ENCODE results near the gene DENND2A.
A peak's percentile ranks its signal among the peaks of the same experiment; 100 is the strongest.
"Not testable (repeated sequence)": the region's sequence is repeated elsewhere in the genome, so short reads cannot be mapped to it uniquely, and the experiment has no call there.

DENND2A gene

GRCh38 chr7:140517546-140518369 lies 122.9 kb downstream of the DENND2A start:
- peak; percentile 37 to 59 for DNase-seq (ENCODE audit: low read depth in 1 of 2, low spot score in 1 of 2)

DNA sequence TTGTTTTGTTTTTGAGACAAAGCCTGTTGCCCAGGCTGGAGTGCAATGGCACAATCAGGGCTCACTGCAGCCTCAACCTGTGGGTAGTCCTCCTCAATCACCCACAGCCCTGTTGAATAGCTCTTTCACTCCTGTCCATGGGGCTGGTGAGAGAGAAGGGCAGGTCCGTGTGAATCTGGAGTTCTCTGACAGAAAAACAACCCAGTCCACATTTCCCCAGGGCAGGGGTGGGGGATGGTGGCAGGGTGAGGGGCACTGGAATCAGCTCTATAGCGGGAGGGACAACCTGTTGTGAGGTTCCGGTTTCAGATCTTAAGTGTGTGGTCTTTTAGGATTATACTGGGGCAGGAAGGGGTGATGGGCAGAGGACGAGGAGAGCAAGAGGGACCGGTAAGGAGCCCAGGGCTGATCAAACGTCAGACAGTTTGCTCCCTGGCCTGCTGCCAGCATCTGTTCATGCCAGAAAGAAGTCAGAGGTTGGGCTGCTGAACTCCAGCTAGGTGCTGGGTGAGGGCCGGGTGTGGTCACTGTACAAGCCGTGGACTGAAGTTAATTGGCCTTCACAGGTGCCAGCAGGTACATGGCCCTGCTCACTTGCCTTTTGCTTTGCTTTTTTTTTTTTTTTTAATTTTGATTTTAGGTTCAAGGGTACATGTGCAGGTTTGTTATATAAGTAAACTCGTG lies 128.2 kb downstream of the DENND2A start:
- DNase-seq (ENCODE audit: low read depth in 1 of 2, low spot score in 1 of 2), result no peak

GRCh38 chr7:140509789-140510188 lies 130.8 kb downstream of the DENND2A start:
- DNase-seq (ENCODE audit: low read depth in 1 of 2, low spot score in 1 of 2), result no peak

DNA sequence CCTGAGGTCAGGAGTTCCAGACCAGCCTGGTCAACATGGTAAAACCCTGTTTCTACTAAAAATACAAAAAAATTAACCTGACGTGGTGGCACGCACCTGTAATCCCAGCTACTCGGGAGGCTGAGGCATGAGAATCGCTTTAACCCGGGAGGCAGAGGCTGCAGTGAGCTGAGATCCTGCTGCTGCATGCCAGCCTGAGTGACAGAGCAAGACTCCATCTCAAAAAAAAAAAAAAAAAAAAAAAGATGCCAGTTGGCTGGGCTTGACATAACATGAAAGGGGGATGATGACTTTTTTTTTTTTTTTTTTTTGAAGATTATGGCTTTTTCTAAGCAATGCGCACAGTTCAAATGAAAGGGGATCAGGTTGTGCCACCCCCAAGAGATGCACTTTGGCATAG lies 133.1 kb downstream of the DENND2A start:
- not testable (repeated sequence) for DNase-seq (ENCODE audit: low read depth in 1 of 2, low spot score in 1 of 2)

DNA sequence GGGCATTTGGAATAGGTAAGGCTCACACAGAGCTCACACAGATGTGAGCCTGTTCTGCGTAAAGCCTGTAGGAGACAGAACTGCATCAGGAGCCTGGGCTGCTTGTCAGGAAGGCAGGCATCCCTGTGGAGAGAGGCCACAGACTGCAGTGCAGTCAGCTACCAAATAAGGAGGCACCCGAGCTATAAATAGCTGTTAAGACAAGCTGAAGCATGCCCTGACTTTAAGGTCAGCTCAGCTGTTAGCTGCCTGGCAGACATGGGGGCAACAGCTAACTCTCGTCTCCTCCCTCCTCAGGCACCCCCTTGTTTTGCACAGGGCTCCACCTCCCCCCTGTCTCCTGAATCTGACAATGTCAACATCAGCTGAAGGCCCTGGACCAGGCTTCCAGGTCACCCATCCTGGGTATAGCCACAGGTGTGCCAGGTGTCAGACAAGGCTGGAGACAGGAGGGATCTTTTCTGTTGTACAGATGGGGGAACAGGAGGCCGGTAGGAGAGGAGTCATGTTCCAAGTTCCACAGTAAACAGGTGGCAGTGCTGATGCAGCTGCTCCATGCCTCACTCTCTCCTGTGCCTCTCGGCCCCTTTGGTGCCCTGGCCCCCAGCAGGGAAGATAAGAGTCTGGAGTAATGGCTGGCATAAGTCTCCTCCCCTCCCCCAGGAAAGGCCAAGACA lies 133.7 kb downstream of the DENND2A start:
- DNase-seq (ENCODE audit: low read depth in 1 of 2, low spot score in 1 of 2), result no peak

GRCh38 chr7:140501966-140502365 lies 138.6 kb downstream of the DENND2A start:
- no peak for DNase-seq (ENCODE audit: low read depth in 1 of 2, low spot score in 1 of 2)

- not testable (repeated sequence) for DNase-seq (ENCODE audit: low read depth in 1 of 2, low spot score in 1 of 2)
Measured at GRCh38 chr7:140497807-140498206, 142.8 kb downstream of the DENND2A start.

DNA sequence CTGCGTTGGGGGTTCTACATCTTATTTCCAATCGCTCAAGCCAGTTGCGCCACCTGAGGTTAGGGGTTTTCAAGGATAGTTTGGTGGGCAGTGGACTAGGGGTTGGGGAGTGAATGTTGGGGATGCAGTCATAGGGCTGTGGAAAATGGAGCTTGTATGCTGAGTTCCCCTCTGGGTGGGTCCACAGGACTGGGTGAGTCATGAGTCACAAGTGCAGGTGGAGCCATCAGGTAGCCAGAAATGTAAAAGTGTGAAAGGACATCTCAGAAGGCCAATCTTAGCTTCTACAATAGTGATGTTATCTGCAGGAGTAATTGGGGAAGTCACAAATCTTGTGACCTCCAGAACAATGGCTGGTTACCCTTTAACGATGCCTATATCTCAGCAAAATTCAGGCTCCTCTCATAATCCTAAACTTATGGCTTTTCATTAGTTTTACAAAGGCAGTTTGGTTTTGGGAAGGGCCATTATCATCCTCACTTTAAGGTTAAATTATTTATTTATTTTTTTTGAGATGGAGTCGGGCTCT lies 143.3 kb downstream of the DENND2A start:
- no peak for DNase-seq (ENCODE audit: low read depth in 1 of 2, low spot score in 1 of 2)

GRCh38 chr7:140495514-140496097 lies 145.0 kb downstream of the DENND2A start:
- no peak for DNase-seq (ENCODE audit: low read depth in 1 of 2, low spot score in 1 of 2)

DNA sequence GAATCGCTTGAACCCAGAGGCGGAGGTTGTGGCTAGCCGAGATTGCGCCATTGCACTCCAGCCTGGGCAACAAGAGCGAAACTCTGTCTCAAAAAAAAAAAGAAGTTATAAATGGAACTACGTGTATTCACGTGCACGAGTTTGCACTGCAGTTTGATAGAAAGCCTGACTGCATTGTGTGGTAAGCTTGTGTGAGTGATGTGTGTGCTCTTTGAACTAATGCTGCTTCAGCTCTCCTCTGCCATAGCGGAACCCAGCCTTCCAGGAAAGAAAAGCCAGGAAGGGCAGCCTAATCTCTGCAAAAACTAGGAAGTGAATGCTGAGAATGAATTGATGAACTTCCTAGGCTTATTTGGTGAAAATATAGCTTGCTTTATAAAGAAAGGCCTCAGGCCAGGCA lies 145.7 kb downstream of the DENND2A start:
- DNase-seq (ENCODE audit: low read depth in 1 of 2, low spot score in 1 of 2), result no peak

DNA sequence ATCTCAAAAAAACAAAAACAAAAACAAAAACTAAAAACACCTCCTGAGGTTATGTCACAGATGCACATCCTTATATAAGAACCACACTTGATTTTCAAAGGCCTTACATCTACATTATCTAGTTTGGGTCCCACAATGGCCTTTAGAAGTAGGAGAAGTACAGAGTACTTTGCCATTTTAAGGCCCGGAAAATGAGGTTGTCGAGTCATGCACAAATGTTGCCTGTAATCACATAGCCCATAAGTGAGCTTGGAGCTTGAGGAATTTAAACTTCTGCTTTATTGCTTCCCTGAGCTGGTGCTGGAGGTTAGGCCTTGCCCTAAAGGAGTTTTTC lies 151.6 kb downstream of the DENND2A start:
- no peak for DNase-seq (ENCODE audit: low read depth in 1 of 2, low spot score in 1 of 2)

DNA sequence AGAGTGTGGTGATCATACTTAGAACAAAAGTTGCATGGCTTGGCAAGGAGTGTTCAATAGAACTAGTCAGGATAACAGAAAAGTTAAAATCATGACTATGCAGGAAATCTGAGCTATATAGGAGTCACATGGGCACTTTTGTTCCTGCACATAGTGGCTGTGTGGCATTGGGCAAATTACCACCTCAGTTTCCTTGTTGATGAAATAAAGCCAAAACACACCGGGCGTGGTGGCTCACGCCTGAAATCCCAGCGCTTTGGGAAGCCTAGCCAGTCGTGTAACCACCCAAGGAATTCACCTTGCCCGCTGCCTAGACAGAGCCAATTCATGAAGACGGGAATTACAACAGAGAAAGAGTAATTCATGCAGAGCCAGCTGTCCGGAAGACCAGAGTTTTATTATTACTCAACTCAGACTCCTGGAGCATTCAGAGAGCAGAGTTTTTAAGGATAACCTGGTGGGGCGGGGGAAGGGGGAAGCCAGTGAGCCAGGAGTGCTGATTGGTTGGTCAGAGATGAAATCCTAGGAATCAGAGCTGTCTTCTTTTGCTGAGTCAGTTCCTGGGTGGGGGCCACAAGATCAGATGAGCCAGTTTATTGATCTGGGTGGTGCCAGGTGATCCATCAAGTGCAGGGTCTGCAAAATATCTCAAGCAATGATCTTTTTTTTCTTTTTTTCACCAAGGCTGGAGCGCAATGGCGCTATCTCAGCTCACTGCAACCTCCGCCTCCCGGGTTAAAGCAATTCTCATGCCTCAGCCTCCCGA lies 154.9 kb downstream of the DENND2A start:
- DNase-seq (ENCODE audit: low read depth in 1 of 2, low spot score in 1 of 2), result no peak

GRCh38 chr7:140484951-140485499 lies 155.6 kb downstream of the DENND2A start:
- no peak for DNase-seq (ENCODE audit: low read depth in 1 of 2, low spot score in 1 of 2)

DNA sequence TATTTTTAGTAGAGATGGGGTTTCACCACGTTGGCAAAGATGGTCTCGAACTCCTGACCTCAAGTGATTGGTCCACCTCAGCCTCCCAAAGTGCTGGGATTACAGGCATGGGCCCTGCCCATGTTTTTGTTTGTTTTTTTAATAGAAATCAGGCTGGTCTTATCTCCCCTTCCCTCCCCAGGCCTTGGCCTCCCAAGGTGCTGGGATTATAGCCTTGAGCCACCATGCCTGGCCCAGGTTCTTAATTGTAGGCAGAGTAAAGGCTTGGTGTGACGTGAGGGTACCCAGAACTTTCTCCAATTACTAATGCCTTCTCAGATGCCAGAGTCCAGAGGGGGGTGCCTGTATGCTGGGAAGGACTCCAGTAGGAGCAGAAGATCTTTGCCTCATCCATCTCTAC lies 156.1 kb downstream of the DENND2A start:
- no peak for DNase-seq (ENCODE audit: low read depth in 1 of 2, low spot score in 1 of 2)

GRCh38 chr7:140479739-140480084 lies 160.9 kb downstream of the DENND2A start:
- no peak for DNase-seq (ENCODE audit: low read depth in 1 of 2, low spot score in 1 of 2)

- peak; percentile 78 to 86 for DNase-seq (ENCODE audit: low read depth in 1 of 2, low spot score in 1 of 2)
Measured at GRCh38 chr7:140479062-140479738, 161.4 kb downstream of the DENND2A start, which contains the start of gene MKRN1. Gene MKRN1, minus strand, starts transcription at chr7:140479505. Its CDS starts 161 bp downstream, at chr7:140479344.

DNA sequence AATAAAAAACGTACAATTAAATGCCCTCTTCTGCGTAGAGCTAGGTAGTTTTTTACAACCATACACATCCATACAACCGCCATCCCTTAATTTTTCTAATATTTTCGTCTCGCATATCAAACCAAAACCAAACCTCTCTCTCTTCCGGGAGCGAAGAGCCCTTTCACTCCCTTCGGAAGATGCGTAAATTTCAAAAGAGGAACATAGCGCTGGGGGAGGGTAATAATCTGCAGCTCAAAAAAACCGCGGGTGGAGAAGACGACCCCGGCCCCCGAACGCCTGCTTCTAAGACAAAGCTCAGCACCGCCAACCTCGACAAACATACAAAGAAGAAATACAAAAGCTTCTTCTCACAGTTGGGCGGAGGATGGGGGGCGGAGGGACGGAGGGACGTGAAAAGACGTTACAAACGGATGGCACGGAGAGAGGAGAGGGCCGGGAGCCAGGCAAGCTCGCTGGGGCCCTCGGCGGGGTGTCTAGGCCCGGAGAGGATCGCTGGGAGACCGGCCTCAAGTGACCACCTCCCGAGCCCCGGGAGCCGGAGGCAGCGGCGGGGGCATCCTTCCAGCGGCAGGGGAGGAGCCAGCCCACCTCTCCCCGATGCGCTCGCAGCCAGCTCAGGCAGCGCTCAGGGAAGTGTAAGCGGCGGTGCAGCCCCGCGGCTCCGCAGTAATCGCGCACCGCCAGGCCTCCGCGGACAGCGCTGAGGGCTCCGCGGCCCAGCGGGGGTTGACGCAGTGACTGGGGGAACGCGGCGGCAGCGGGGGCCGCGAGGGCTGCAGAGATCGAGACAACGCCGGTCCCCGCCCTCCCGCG lies 162.2 kb downstream of the DENND2A start:
- peak in 1 of 2 donors; percentile 20 for DNase-seq (ENCODE audit: low read depth in 1 of 2, low spot score in 1 of 2)

DNA sequence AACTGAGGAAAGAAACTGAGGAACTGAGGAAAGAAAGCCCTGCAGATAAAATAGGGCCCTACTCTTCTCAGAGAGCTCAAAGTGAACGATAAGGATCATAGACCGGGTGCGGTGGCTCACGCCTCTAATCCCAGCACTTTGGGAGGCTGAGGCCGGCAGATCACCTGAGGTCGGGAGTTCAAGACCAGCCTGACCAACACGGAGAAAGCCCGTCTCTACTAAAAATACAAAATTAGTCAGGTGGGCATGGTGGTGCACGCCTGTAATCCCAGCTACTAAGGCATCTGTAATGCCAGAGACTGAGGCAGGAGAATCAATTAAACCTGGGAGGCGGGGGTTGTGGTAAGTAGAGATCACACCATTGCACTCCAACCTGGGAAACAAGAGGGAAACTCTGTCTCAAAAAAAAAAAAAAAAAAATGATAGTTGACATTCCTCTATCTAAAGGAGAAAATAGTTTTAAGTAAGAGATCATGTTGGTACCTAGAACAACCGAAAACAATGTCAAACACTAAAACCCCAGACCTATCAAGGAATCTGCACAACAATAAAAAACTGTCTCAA lies 163.8 kb downstream of the DENND2A start:
- no peak for DNase-seq (ENCODE audit: low read depth in 1 of 2, low spot score in 1 of 2)
